ENCODE results near the gene TEF.
A peak's percentile ranks its signal among the peaks of the same experiment; 100 is the strongest.

The TEF gene

DNA sequence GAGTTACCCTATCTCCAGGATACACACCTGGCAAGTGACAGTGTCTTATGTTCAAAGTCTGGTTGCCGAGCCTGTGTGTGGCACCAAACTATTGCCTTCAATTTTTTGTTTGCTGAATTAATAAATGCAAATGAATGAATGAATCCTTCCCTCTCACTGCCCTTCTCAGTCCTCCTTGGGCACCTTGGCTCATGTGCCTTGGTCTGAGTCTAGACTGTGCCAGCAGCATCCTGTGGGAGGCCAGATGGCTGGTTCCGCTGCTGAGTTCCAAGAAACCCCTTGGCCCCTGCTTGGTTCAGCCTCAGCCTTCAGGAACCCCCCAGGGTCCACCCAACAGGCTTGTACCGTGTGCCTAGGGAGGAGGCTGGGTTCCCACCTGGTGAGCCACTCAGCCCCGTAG, 33.8 kb downstream of the TEF start:
- no peak overlapping the region for H3K23ac ChIP-seq (ENCODE audit: low read depth, low read length, poor library complexity)
- H2BK120ac ChIP-seq (ENCODE audit: low read depth, low read length) = no peak overlapping the region
- H3K4ac ChIP-seq (ENCODE audit: low read length) = no peak overlapping the region
- no peak overlapping the region for H4K91ac ChIP-seq (ENCODE audit: low read depth, low read length, poor library complexity)
- no peak overlapping the region for H3K9ac ChIP-seq (ENCODE audit: low read depth, low read length, poor library complexity)
- H3K27ac ChIP-seq (replicated peaks; ENCODE audit: low read length) = no peak overlapping the region
- H3K4me3 ChIP-seq (ENCODE audit: low read length in 2 of 2) = no peak overlapping the region
- H3K4me2 ChIP-seq (ENCODE audit: insufficient read depth, low read length, poor library complexity, severe bottlenecking) = peak overlapping the region; percentile 18
- H3K18ac ChIP-seq (ENCODE audit: low read length) = no peak overlapping the region
- H2BK12ac ChIP-seq (ENCODE audit: low read length) = no peak overlapping the region
- H2BK15ac ChIP-seq (ENCODE audit: low read length) = no peak overlapping the region
- no peak overlapping the region for H2AFZ ChIP-seq (ENCODE audit: low read length)
- peak overlapping the region; percentile 19 for H2BK5ac ChIP-seq (ENCODE audit: low read length)
- H3K9me3 ChIP-seq (replicated peaks in 1 of 2; ENCODE audit: control insufficient read depth in 2 of 2, insufficient read depth in 1 of 2, low read depth in 1 of 2, low read length in 2 of 2) = peaks cover 0 to 2% of the 10 kb centered on the region in 2 donors
- H3K27me3 ChIP-seq (ENCODE audit: control insufficient read depth in 3 of 3, insufficient read depth in 3 of 3, low read depth in 1 of 3, low read length in 3 of 3) = no peaks in the 10 kb centered on the region
- no peaks in the 10 kb centered on the region for H3K36me3 ChIP-seq (replicated peaks in 1 of 2; ENCODE audit: control insufficient read depth in 2 of 2, insufficient read depth in 2 of 2, low read length in 2 of 2)
- peaks cover 16 to 17% of the 10 kb centered on the region in 2 donors for H3K4me1 ChIP-seq (ENCODE audit: control insufficient read depth in 2 of 2, insufficient read depth in 1 of 2, low read depth in 1 of 2, low read length in 2 of 2)
- H3K14ac ChIP-seq (ENCODE audit: low read length) = peak overlapping the region; percentile 8
- H4K8ac ChIP-seq (ENCODE audit: low read depth, low read length) = no peak overlapping the region
- no CpG with 5 or more reads among the region's 4 CpGs for WGBS, 2 donors (ENCODE audit: extremely low coverage in 2 of 2, insufficient read length in 2 of 2, insufficient replicate concordance in 1 of 2)
- DNase-seq (ENCODE audit: low spot score) = no peak
- H2AK5ac ChIP-seq (ENCODE audit: low read depth, low read length) = no peak overlapping the region
- peaks cover 2% of the 10 kb centered on the region for H3K79me1 ChIP-seq (ENCODE audit: low read depth, low read length)

DNA sequence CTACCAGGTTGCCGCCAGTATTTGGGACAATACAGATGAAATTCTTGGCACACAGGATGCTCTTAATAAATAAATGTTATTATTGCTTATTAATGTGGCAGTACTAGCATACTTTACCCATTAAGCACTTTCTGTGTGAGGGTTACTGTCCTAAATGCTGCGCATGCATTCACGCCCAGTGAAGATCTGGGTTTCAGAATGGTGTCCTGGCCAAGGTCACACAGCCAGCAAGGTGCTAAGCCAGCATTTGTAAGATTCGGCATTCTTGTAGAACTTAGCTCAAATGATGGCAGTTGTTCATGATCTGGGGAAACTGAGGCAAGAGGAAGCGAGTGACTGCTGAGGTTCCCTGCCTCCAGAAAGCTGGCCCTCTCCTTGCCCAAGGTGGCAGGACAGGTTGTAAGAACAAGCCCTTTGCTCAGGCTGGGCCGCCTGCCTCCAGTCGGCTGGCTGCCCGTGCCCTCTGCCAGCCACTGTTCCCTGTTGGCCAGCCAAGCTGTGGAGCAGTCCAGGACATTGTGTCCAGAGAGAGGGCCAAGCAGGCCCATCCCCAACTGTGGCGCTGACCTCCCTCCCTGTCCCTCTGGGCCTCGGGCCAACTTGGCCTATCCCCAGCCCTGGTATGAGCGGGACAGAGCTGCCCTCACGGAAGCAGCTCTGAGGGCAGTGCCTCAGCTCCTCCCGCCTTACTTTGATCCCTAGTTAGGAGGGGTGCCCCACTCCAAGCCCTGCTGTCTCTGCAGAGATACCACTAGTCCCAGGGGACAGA, 36.1 kb downstream of the TEF start:
- Histone ChIP-seq H3K36me3 (replicated peaks in 1 of 2; ENCODE audit: control insufficient read depth in 2 of 2, insufficient read depth in 2 of 2, low read length in 2 of 2) (peaks cover under 1 to 3% of the 10 kb centered on the region in 2 donors), H3K4ac (ENCODE audit: low read length) (no peak overlapping the region), H3K9me3 (replicated peaks in 1 of 2; ENCODE audit: control insufficient read depth in 2 of 2, insufficient read depth in 1 of 2, low read depth in 1 of 2, low read length in 2 of 2) (peaks cover 0 to 2% of the 10 kb centered on the region in 2 donors), H3K18ac (ENCODE audit: low read length) (no peak overlapping the region), H4K91ac (ENCODE audit: low read depth, low read length, poor library complexity) (no peak overlapping the region), H3K4me1 (ENCODE audit: control insufficient read depth in 2 of 2, insufficient read depth in 1 of 2, low read depth in 1 of 2, low read length in 2 of 2) (peaks cover 8% of the 10 kb centered on the region in 2 donors), H2BK12ac (ENCODE audit: low read length) (no peak overlapping the region), H3K4me3 (ENCODE audit: low read length in 2 of 2) (peak overlapping the region in 1 of 2 donors; percentile 25), H2BK15ac (ENCODE audit: low read length) (no peak overlapping the region), H3K4me2 (ENCODE audit: insufficient read depth, low read length, poor library complexity, severe bottlenecking) (no peak overlapping the region), H3K23ac (ENCODE audit: low read depth, low read length, poor library complexity) (no peak overlapping the region), H3K27me3 (ENCODE audit: control insufficient read depth in 3 of 3, insufficient read depth in 3 of 3, low read depth in 1 of 3, low read length in 3 of 3) (no peaks in the 10 kb centered on the region), H3K9ac (ENCODE audit: low read depth, low read length, poor library complexity) (no peak overlapping the region), H2AK5ac (ENCODE audit: low read depth, low read length) (no peak overlapping the region), H2BK5ac (ENCODE audit: low read length) (no peak overlapping the region), H2AFZ (ENCODE audit: low read length) (no peak overlapping the region), H4K8ac (ENCODE audit: low read depth, low read length) (no peak overlapping the region), H3K27ac (replicated peaks; ENCODE audit: low read length) (no peak overlapping the region), H2BK120ac (ENCODE audit: low read depth, low read length) (no peak overlapping the region), H3K14ac (ENCODE audit: low read length) (no peak overlapping the region), H3K79me1 (ENCODE audit: low read depth, low read length) (no peaks in the 10 kb centered on the region)
- no peak for DNase-seq (ENCODE audit: low spot score)
- no CpG with 5 or more reads among the region's 13 CpGs for WGBS, 2 donors (ENCODE audit: extremely low coverage in 2 of 2, insufficient read length in 2 of 2, insufficient replicate concordance in 1 of 2)

DNA sequence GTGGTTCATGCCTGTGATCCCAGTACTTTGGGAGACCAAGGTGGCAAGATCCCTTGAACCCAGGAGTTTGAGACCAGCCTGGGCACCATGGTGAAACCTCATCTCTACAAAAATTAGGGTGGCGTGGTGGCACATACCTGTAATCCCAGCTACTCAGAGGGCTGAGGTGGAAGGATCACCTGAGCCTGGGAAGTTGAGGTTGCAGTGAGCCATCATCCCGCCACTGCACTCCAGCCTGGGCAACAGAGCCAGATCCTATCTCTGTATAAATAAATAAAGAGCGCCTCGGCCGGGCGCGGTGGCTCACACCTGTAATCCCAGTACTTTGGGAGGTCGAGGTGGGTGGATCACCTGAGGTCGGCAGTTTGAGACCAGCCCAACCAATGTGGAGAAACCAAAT, 37.0 kb downstream of the TEF start:
- H4K91ac ChIP-seq (ENCODE audit: low read depth, low read length, poor library complexity) = no peak overlapping the region
- no peaks in the 10 kb centered on the region for H3K27me3 ChIP-seq (ENCODE audit: control insufficient read depth in 3 of 3, insufficient read depth in 3 of 3, low read depth in 1 of 3, low read length in 3 of 3)
- H3K14ac ChIP-seq (ENCODE audit: low read length) = no peak overlapping the region
- no peak overlapping the region for H3K4me2 ChIP-seq (ENCODE audit: insufficient read depth, low read length, poor library complexity, severe bottlenecking)
- H3K4me3 ChIP-seq (ENCODE audit: low read length in 2 of 2) = no peak overlapping the region
- H2BK5ac ChIP-seq (ENCODE audit: low read length) = no peak overlapping the region
- no peak overlapping the region for H3K4ac ChIP-seq (ENCODE audit: low read length)
- no peak overlapping the region for H4K8ac ChIP-seq (ENCODE audit: low read depth, low read length)
- H2BK120ac ChIP-seq (ENCODE audit: low read depth, low read length) = no peak overlapping the region
- no peak overlapping the region for H2AFZ ChIP-seq (ENCODE audit: low read length)
- H3K9me3 ChIP-seq (replicated peaks in 1 of 2; ENCODE audit: control insufficient read depth in 2 of 2, insufficient read depth in 1 of 2, low read depth in 1 of 2, low read length in 2 of 2) = peaks cover 0 to 2% of the 10 kb centered on the region in 2 donors
- no peak overlapping the region for H2AK5ac ChIP-seq (ENCODE audit: low read depth, low read length)
- peaks cover 2 to 9% of the 10 kb centered on the region in 2 donors for H3K36me3 ChIP-seq (replicated peaks in 1 of 2; ENCODE audit: control insufficient read depth in 2 of 2, insufficient read depth in 2 of 2, low read length in 2 of 2)
- H3K9ac ChIP-seq (ENCODE audit: low read depth, low read length, poor library complexity) = no peak overlapping the region
- no peak for DNase-seq (ENCODE audit: low spot score)
- H3K4me1 ChIP-seq (ENCODE audit: control insufficient read depth in 2 of 2, insufficient read depth in 1 of 2, low read depth in 1 of 2, low read length in 2 of 2) = peaks cover 6 to 7% of the 10 kb centered on the region in 2 donors
- WGBS, 2 donors (ENCODE audit: extremely low coverage in 2 of 2, insufficient read length in 2 of 2, insufficient replicate concordance in 1 of 2) = no CpG with 5 or more reads among the region's 9 CpGs
- no peak overlapping the region for H2BK12ac ChIP-seq (ENCODE audit: low read length)
- H3K79me1 ChIP-seq (ENCODE audit: low read depth, low read length) = no peaks in the 10 kb centered on the region
- H3K27ac ChIP-seq (replicated peaks; ENCODE audit: low read length) = no peak overlapping the region
- no peak overlapping the region for H3K18ac ChIP-seq (ENCODE audit: low read length)
- no peak overlapping the region for H3K23ac ChIP-seq (ENCODE audit: low read depth, low read length, poor library complexity)
- no peak overlapping the region for H2BK15ac ChIP-seq (ENCODE audit: low read length)

DNA sequence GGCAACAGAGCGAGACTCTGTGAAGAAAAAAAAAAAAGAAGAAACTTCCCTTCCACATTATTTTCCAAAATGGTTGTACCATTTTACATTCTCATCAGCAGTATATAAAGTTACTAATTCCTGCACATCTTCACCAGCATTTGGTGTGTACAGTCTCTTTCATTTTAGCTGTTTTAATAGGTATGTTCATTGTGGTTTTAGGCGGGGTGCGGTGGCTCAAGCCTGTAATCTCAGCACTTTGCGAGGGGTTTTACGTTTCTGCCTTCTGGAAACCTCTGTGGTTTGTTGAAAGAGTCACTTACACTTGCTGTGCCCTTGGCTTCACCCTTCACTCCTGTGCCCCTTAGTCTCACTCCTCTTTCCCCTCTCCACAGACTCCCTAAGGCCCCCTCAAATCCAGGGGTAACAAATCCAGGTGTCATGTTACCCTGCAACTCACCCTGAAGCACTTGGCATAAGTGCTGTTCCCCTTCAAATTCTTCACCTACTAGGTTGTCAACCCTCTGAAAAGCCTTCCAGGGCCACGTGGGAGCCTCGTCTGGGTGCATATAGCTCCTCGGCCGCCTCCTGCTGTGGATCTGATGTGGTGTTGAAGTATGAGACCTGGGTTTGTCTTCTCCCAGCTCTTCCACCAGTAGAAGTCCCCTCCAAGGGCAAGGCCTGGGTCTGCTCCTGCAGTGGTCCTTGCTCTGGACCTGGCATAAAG, 44.1 kb downstream of the TEF start:
- Histone ChIP-seq H4K91ac (ENCODE audit: low read depth, low read length, poor library complexity) (no peak overlapping the region), H3K14ac (ENCODE audit: low read length) (no peak overlapping the region), H4K8ac (ENCODE audit: low read depth, low read length) (no peak overlapping the region), H3K18ac (ENCODE audit: low read length) (no peak overlapping the region), H3K4me3 (ENCODE audit: low read length in 2 of 2) (no peak overlapping the region), H3K4me1 (ENCODE audit: control insufficient read depth in 2 of 2, insufficient read depth in 1 of 2, low read depth in 1 of 2, low read length in 2 of 2) (peaks cover 0 to 2% of the 10 kb centered on the region in 2 donors), H3K79me1 (ENCODE audit: low read depth, low read length) (no peaks in the 10 kb centered on the region), H3K4ac (ENCODE audit: low read length) (no peak overlapping the region), H2BK5ac (ENCODE audit: low read length) (no peak overlapping the region), H3K27me3 (ENCODE audit: control insufficient read depth in 3 of 3, insufficient read depth in 3 of 3, low read depth in 1 of 3, low read length in 3 of 3) (no peaks in the 10 kb centered on the region), H2BK120ac (ENCODE audit: low read depth, low read length) (no peak overlapping the region), H3K4me2 (ENCODE audit: insufficient read depth, low read length, poor library complexity, severe bottlenecking) (no peak overlapping the region), H2AK5ac (ENCODE audit: low read depth, low read length) (no peak overlapping the region), H3K36me3 (replicated peaks in 1 of 2; ENCODE audit: control insufficient read depth in 2 of 2, insufficient read depth in 2 of 2, low read length in 2 of 2) (peaks cover 4 to 25% of the 10 kb centered on the region in 2 donors), H2BK12ac (ENCODE audit: low read length) (no peak overlapping the region), H3K9ac (ENCODE audit: low read depth, low read length, poor library complexity) (no peak overlapping the region), H3K27ac (replicated peaks; ENCODE audit: low read length) (no peak overlapping the region), H3K23ac (ENCODE audit: low read depth, low read length, poor library complexity) (peak overlapping the region; percentile 34), H2BK15ac (ENCODE audit: low read length) (no peak overlapping the region), H2AFZ (ENCODE audit: low read length) (no peak overlapping the region), H3K9me3 (replicated peaks in 1 of 2; ENCODE audit: control insufficient read depth in 2 of 2, insufficient read depth in 1 of 2, low read depth in 1 of 2, low read length in 2 of 2) (no peaks in the 10 kb centered on the region)
- WGBS, 2 donors (ENCODE audit: extremely low coverage in 2 of 2, insufficient read length in 2 of 2, insufficient replicate concordance in 1 of 2) = no CpG with 5 or more reads among the region's 9 CpGs
- DNase-seq (ENCODE audit: low spot score) = no peak

Measured in neuronal stem cell (in vitro differentiated cells).